NCI-H2227 (cell line): ENCODE data around the gene FUS.
"Not testable (repeated sequence)": the region's sequence is repeated elsewhere in the genome, so short reads cannot be mapped to it uniquely, and the experiment has no call there.

Source experiments
- DNase-seq: peaks from one replicate; lab custom pipeline; 2025; ENCODE audit not compliant: unreplicated experiment; lab: John Stamatoyannopoulos, UW

Gene FUS

GRCh38 chr16:31184888-31185287, 4.9 kb downstream of the FUS start:
- DNase-seq: no peak

GRCh38 chr16:31185339-31185738, 5.4 kb downstream of the FUS start:
- no peak for DNase-seq

- no peak for DNase-seq
Observed at GRCh38 chr16:31186176-31186575, 6.2 kb downstream of the FUS start.

- no peak for DNase-seq
Observed at GRCh38 chr16:31186930-31187807, 7.2 kb downstream of the FUS start.

- no peak for DNase-seq
Observed at GRCh38 chr16:31187808-31188189, 7.9 kb downstream of the FUS start.

- DNase-seq: no peak
Observed at GRCh38 chr16:31188450-31189411, 8.8 kb downstream of the FUS start.

GRCh38 chr16:31189412-31189778, 9.5 kb downstream of the FUS start:
- no peak for DNase-seq

GRCh38 chr16:31190061-31190460, 10.1 kb downstream of the FUS start:
- DNase-seq: no peak

- DNase-seq: no peak
Observed at GRCh38 chr16:31190818-31191444, 11.0 kb downstream of the FUS start.

GRCh38 chr16:31191697-31192428, 11.9 kb downstream of the FUS start:
- no peak for DNase-seq

- DNase-seq: no peak
Observed at GRCh38 chr16:31192856-31193642, 13.1 kb downstream of the FUS start.

- no peak for DNase-seq
Observed at GRCh38 chr16:31193874-31194273, 13.9 kb downstream of the FUS start.

- no peak for DNase-seq
Observed at GRCh38 chr16:31194898-31195297, 15.0 kb downstream of the FUS start.

- DNase-seq: not testable (repeated sequence)
Observed at GRCh38 chr16:31195861-31196260, 15.9 kb downstream of the FUS start.

- DNase-seq: no peak
Observed at GRCh38 chr16:31196324-31197088, 16.6 kb downstream of the FUS start.

- no peak for DNase-seq
Observed at GRCh38 chr16:31198207-31198882, 18.4 kb downstream of the FUS start.

GRCh38 chr16:31199430-31200041, 19.6 kb downstream of the FUS start:
- no peak for DNase-seq

- DNase-seq: not testable (repeated sequence)
Observed at GRCh38 chr16:31200111-31200510, 20.2 kb downstream of the FUS start.
